Measurements from ENCODE around the gene MYB. TPM values are rescaled to one million over a fixed set of nuclear protein-coding genes. Genes with fewer than 3 reads are reported as not detected.
"Not testable (repeated sequence)": the region's sequence is repeated elsewhere in the genome, so short reads cannot be mapped to it uniquely, and the experiment has no call there.

The MYB gene
- total and polyA plus RNA-seq, 2 of the 13 experiments (the other 11 are each of a cell fraction or from before 2014, with no cell fraction given): 0.04 to 0.20 TPM

- H3K27me3 ChIP-seq (ENCODE audit: control insufficient read depth in 1 of 2, insufficient read depth in 2 of 2, low read length in 2 of 2); POLR2A ChIA-PET; H3K36me3 ChIP-seq (replicated peaks in 1 of 2; ENCODE audit: control insufficient read depth in 1 of 2, insufficient read depth in 2 of 2, low read length in 2 of 2); H2AFZ ChIP-seq (ENCODE audit: low read length); H3K79me2 ChIP-seq (ENCODE audit: insufficient read depth, low read length); intact Hi-C loops (cut with micrococcal nuclease; ENCODE audit: unreplicated experiment); CTCF ChIA-PET (ENCODE audit: low intra/inter-chr PET ratio, low total read pairs); H4K20me1 ChIP-seq (ENCODE audit: insufficient read depth, low read length); BruUV-seq (replicated peaks); FAIRE-seq; H3K4me2 ChIP-seq (ENCODE audit: low read depth, low read length); ATAC-seq; H3K9ac ChIP-seq (ENCODE audit: insufficient read depth, low read depth, low read length); in situ Hi-C loops (cut with HindIII; ENCODE audit: extremely low pct_ligation_motif_present, low pct_unique_long_range_greater_than_20kb); H3K9me3 ChIP-seq (ENCODE audit: low read length); DNase-seq (ENCODE audit: low spot score); H3K4me3 ChIP-seq (replicated peaks in 1 of 3; ENCODE audit: insufficient read depth in 1 of 3, low read depth in 2 of 3, low read length in 3 of 3); H3K27ac ChIP-seq (ENCODE audit: extremely low read length, insufficient read depth, low read length): not testable (repeated sequence)
- H3K4me1 ChIP-seq (ENCODE audit: insufficient read depth, low read length): peaks cover 10% of the 10 kb centered on the region
- 72% methylated on average over 6 of the region's 6 CpGs for WGBS (ENCODE audit: low lambda C conversion rate)
These were observed 16.7 kb upstream of the MYB start for GRCh38 chr6:135164387-135164786.

- no peaks in the 10 kb centered on the region for H3K27me3 ChIP-seq (ENCODE audit: control insufficient read depth in 1 of 2, insufficient read depth in 2 of 2, low read length in 2 of 2)
- H3K4me2 ChIP-seq (ENCODE audit: low read depth, low read length): no peak overlapping the region
- intact Hi-C loops (cut with micrococcal nuclease; ENCODE audit: unreplicated experiment): no loop called here
- ChIA-PET POLR2A (no interaction called here), CTCF (ENCODE audit: low intra/inter-chr PET ratio, low total read pairs) (no interaction called here)
- H3K27ac ChIP-seq (ENCODE audit: extremely low read length, insufficient read depth, low read length): no peak overlapping the region
- no peaks in the 10 kb centered on the region for H3K36me3 ChIP-seq (replicated peaks in 1 of 2; ENCODE audit: control insufficient read depth in 1 of 2, insufficient read depth in 2 of 2, low read length in 2 of 2)
- FAIRE-seq (no peak), DNase-seq (ENCODE audit: low spot score) (no peak), ATAC-seq (no peak)
- no peaks in the 10 kb centered on the region for H3K79me2 ChIP-seq (ENCODE audit: insufficient read depth, low read length)
- TF ChIP-seq ATF1 (CRISPR knock-in tag; IDR thresholded peaks at IDR 0.05) (no peak), KDM4B (CRISPR knock-in tag; IDR thresholded peaks at IDR 0.05) (no peak), ZNF235 (CRISPR knock-in tag; IDR thresholded peaks at IDR 0.05; ENCODE audit: borderline replicate concordance) (no peak), ZNF724P (CRISPR knock-in tag; IDR thresholded peaks at IDR 0.05; ENCODE audit: borderline replicate concordance) (no peak), GATAD1 (CRISPR knock-in tag; IDR thresholded peaks at IDR 0.05) (no peak), ARNT (IDR thresholded peaks at IDR 0.05) (no peak), ZNF326 (CRISPR knock-in tag; IDR thresholded peaks at IDR 0.05; ENCODE audit: borderline replicate concordance) (no peak), MYNN (CRISPR knock-in tag; IDR thresholded peaks at IDR 0.05; ENCODE audit: low read depth) (no peak)
- no TSS peak for BruUV-seq (replicated peaks)
- H4K20me1 ChIP-seq (ENCODE audit: insufficient read depth, low read length): no peaks in the 10 kb centered on the region
- in situ Hi-C loops (cut with HindIII; ENCODE audit: extremely low pct_ligation_motif_present, low pct_unique_long_range_greater_than_20kb): no loop called here
- H2AFZ ChIP-seq (ENCODE audit: low read length): no peak overlapping the region
- H3K9me3 ChIP-seq (ENCODE audit: low read length): no peaks in the 10 kb centered on the region
- 3% methylated on average over 2 of the region's 2 CpGs for WGBS (ENCODE audit: low lambda C conversion rate)
- no peak overlapping the region for H3K9ac ChIP-seq (ENCODE audit: insufficient read depth, low read depth, low read length)
- H3K4me3 ChIP-seq (replicated peaks in 1 of 3; ENCODE audit: insufficient read depth in 1 of 3, low read depth in 2 of 3, low read length in 3 of 3): no peak overlapping the region
- H3K4me1 ChIP-seq (ENCODE audit: insufficient read depth, low read length): peaks cover 10% of the 10 kb centered on the region
These were observed 16.1 kb upstream of the MYB start for GRCh38 chr6:135165031-135165430.
